Loucy (cell line): ENCODE results near the gene NEO1.

Experiments used
- H2AFZ ChIP-seq: fragments of 200-600 bp; sonication (generic); 2 replicates; pipeline ENCODE4 v1.6.0; 2016; ENCODE audit warnings: antibody characterized with exemption, mild to moderate bottlenecking, low read length, moderate library complexity
- H3F3A ChIP-seq: fragments of 200-600 bp; 2 replicates; pipeline ENCODE4 v1.6.0; 2016; ENCODE audit warnings: antibody characterized with exemption, low read depth, mild to moderate bottlenecking
- H3K27me3 ChIP-seq: fragments of 200-600 bp; sonication (generic); 2 replicates; pipeline ENCODE4 v1.6.1; 2014; ENCODE audit warnings: low read length, mild to moderate bottlenecking; ENCODE audit not compliant: insufficient read depth, poor library complexity, severe bottlenecking
- H3K36me3 ChIP-seq: fragments of 200-600 bp; sonication (generic); 2 replicates; pipeline ENCODE4 v1.6.1; 2016; ENCODE audit warnings: low read length; ENCODE audit not compliant: insufficient read depth
- H3K4me1 ChIP-seq: fragments of 200-600 bp; sonication (generic); 2 replicates; pipeline ENCODE4 v1.5.1; 2014; ENCODE audit warnings: low read length, mild to moderate bottlenecking; ENCODE audit not compliant: insufficient read depth, poor library complexity, severe bottlenecking
- H3K4me2 ChIP-seq: fragments of 200-600 bp; sonication (generic); 2 replicates; pipeline ENCODE4 v1.6.0; 2014; ENCODE audit warnings: antibody characterized with exemption, low read length, low read depth, mild to moderate bottlenecking; ENCODE audit not compliant: poor library complexity, severe bottlenecking
- H3K4me3 ChIP-seq: fragments of 200-600 bp; sonication (generic); 2 replicates; pipeline ENCODE4 v1.5.1; 2014; ENCODE audit warnings: low read length, mild to moderate bottlenecking, mixed read lengths; ENCODE audit not compliant: poor library complexity, severe bottlenecking
- H3K79me2 ChIP-seq: fragments of 200-600 bp; sonication (generic); 2 replicates; pipeline ENCODE4 v1.6.1; 2014; ENCODE audit warnings: low read length; ENCODE audit not compliant: insufficient read depth
- H3K9ac ChIP-seq: fragments of 200-600 bp; sonication (generic); 2 replicates; pipeline ENCODE4 v1.6.0; 2014; ENCODE audit warnings: mild to moderate bottlenecking, low read depth, low read length, moderate library complexity; ENCODE audit not compliant: poor library complexity, severe bottlenecking
- H3K9me2 ChIP-seq: fragments of 200-600 bp; sonication (generic); replicated peaks from 2 replicates; pipeline ENCODE4 v1.6.1; 2016; ENCODE audit warnings: low read depth, low read length, mixed read lengths
- H3K9me3 ChIP-seq: fragments of 200-600 bp; sonication (generic); 2 replicates; pipeline ENCODE4 v1.6.1; 2014; ENCODE audit warnings: mild to moderate bottlenecking, antibody characterized with exemption, low read length, low read depth; ENCODE audit not compliant: insufficient read depth
- H4K20me1 ChIP-seq: fragments of 200-600 bp; sonication (generic); 2 replicates; pipeline ENCODE4 v1.6.0; 2014; ENCODE audit warnings: antibody characterized with exemption, low read length, mild to moderate bottlenecking; ENCODE audit not compliant: insufficient read depth, poor library complexity, severe bottlenecking
- EZH2phosphoT487 ChIP-seq: fragments of 200-600 bp; IDR thresholded peaks from 2 replicates; pipeline ENCODE4 v1.6.1; 2018; ENCODE audit warnings: antibody characterized with exemption, mild to moderate bottlenecking, moderate library complexity, borderline replicate concordance
- TF ChIP-seq, protein P1 (sequence below): fragments of 200-600 bp; sonication (generic); conservative IDR thresholded peaks from 2 replicates; pipeline ENCODE4 v1.5.1; 2014; ENCODE audit warnings: mild to moderate bottlenecking, antibody characterized with exemption, low read length

The NEO1 gene

DNA sequence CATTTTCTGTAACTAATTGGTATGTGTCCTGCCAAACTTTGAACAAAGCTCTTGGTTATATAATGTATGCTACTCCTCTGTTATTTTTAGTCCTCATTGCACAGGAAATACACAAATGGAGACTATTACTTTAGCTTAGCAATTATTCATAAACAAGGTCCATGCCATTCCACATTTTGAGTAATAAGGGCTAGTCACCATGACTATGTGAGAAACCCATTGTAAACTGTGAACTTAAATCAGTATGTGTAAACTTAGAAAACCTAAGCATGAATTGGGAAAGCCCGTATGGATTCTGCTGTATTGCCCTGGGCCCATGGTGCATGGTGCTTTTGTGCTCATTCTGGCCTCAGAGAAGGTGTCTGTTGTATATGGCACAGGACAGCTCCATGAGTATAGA, 216.2 kb downstream of the NEO1 start:
- Histone ChIP-seq H3K4me3 (no peak overlapping the region), H3K4me1 (peaks cover 4% of the 10 kb centered on the region), H3K9ac (no peak overlapping the region), H4K20me1 (no peaks in the 10 kb centered on the region), H3K36me3 (no peaks in the 10 kb centered on the region), H3K27me3 (no peaks in the 10 kb centered on the region), H3F3A (no peaks in the 10 kb centered on the region), H3K79me2 (no peaks in the 10 kb centered on the region), H3K9me3 (no peaks in the 10 kb centered on the region), H2AFZ (no peak overlapping the region), H3K9me2 (no peaks in the 10 kb centered on the region), H3K4me2 (no peak overlapping the region)
- no peak for TF ChIP-seq EZH2phosphoT487
- TF ChIP-seq, protein P1, sequence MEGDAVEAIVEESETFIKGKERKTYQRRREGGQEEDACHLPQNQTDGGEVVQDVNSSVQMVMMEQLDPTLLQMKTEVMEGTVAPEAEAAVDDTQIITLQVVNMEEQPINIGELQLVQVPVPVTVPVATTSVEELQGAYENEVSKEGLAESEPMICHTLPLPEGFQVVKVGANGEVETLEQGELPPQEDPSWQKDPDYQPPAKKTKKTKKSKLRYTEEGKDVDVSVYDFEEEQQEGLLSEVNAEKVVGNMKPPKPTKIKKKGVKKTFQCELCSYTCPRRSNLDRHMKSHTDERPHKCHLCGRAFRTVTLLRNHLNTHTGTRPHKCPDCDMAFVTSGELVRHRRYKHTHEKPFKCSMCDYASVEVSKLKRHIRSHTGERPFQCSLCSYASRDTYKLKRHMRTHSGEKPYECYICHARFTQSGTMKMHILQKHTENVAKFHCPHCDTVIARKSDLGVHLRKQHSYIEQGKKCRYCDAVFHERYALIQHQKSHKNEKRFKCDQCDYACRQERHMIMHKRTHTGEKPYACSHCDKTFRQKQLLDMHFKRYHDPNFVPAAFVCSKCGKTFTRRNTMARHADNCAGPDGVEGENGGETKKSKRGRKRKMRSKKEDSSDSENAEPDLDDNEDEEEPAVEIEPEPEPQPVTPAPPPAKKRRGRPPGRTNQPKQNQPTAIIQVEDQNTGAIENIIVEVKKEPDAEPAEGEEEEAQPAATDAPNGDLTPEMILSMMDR = no peak

DNA sequence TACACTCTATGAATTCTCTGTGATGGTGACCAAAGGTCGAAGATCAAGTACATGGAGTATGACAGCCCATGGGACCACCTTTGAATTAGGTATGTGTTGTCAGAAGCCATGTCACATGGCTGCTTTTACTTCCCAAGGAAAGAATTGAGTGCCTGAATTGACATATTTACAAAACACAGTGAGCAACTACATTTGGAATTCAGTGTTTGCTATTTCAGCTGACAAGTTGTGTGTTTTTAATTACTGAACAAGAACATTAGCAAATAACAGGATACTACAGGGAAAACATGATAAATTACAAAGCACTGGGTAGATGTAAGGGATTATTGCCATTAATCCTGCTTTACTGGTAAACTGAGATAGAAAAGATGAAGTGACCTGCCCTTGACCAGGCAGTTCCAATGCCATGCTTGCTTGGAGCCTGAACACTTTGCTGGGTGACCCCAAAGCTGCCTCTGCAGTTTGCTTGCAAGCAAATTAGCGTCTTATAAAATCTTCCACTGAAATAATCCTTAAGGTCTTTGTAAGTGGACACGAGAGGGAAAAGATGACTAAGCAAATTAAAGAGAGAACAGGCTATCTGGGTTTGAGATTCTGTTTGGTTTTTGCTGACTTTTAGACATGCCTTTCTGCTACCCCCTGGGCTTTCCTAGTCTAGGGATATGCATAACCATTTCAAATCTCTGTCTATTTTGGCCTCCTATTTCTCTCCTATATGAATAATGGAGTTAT, 218.3 kb downstream of the NEO1 start:
- Histone ChIP-seq H3K4me2 (no peak overlapping the region), H3K9ac (no peak overlapping the region), H4K20me1 (no peaks in the 10 kb centered on the region), H3K36me3 (no peaks in the 10 kb centered on the region), H3K9me2 (no peaks in the 10 kb centered on the region), H3K4me3 (no peak overlapping the region), H3K4me1 (peaks cover 4% of the 10 kb centered on the region), H3K79me2 (no peaks in the 10 kb centered on the region), H3K27me3 (no peaks in the 10 kb centered on the region), H3K9me3 (no peaks in the 10 kb centered on the region), H3F3A (no peaks in the 10 kb centered on the region), H2AFZ (no peak overlapping the region)
- TF ChIP-seq EZH2phosphoT487 = no peak
- TF ChIP-seq, protein P1 = no peak

DNA sequence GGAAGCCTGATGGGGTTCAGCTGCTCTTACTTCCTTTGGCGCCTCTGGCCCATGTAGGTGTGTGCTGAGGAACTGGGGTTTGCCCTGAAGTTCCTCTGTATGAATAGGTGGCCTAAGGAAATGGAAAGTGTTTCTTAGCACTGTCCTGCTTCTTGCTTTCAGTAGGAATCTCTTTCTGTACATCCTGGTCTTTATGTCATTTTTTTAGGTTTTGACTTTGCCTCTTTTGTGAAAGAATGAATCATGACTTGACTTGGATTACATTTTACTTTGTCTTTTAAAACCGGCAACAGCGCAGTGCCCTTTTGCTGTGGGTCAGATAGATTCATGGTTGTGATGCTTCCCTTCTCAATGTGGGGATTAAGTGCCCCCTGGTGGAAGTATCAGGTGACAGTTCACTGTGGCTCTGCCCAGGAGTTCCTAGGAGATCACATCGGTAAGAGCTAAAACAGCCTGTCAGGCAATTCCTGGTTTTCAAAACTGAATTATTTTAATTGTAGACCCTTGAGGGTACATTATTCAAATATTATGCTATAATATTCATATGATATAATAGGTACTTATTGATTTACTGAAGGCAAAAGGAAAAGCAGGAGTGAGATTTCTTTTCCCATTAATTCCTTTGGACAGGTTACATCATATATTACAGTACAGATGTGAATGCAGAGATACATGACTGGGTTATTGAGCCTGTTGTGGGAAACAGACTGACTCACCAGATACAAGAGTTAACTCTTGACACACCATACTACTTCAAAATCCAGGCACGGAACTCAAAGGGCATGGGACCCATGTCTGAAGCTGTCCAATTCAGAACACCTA, 221.1 kb downstream of the NEO1 start:
- Histone ChIP-seq H3K36me3 (no peaks in the 10 kb centered on the region), H3K9me3 (no peaks in the 10 kb centered on the region), H3K9me2 (no peaks in the 10 kb centered on the region), H3K27me3 (no peaks in the 10 kb centered on the region), H2AFZ (peak overlapping the region; percentile 67), H3K4me1 (peaks cover 4% of the 10 kb centered on the region), H4K20me1 (no peaks in the 10 kb centered on the region), H3F3A (no peaks in the 10 kb centered on the region), H3K9ac (no peak overlapping the region), H3K79me2 (no peaks in the 10 kb centered on the region), H3K4me3 (peak overlapping the region; percentile 24), H3K4me2 (peak overlapping the region; percentile 26)
- no peak for TF ChIP-seq EZH2phosphoT487
- TF ChIP-seq, protein P1 = peak; percentile 83
